Pancreas (tissue), 10 donors: ENCODE measurements around the gene RGMA. TPM values are rescaled to one million over a fixed set of nuclear protein-coding genes. Genes with fewer than 3 reads are reported as not detected.
A peak's percentile ranks its signal among the peaks of the same experiment; 100 is the strongest.

Experiments
- ATAC-seq, 4 donors: fragments of 200-7000 bp; cut with Tn5 transposase; one replicate each; pipeline versions ENCODE4 v1.8.0 to v1.9.1; 2020; ENCODE audit warnings: mild to moderate bottlenecking in 4 of 4, moderate library complexity in 4 of 4
- DNase-seq, 6 donors: peaks; one replicate each; pipeline ENCODE4 v3.0.0-alpha.2; 2020
- FAIRE-seq: peaks from 2 replicates; lab custom pipeline; 2012; peaks lifted over from hg19 to GRCh38; lab: Jason Lieb, UNC
- H3K27ac ChIP-seq, 4 donors: fragments of 200-600 bp; sonication (generic); 1 replicate in 3 of 4; 2 replicates in 1 of 4; pipeline versions ENCODE4 v1.5.0 to v1.8.0; 2020
- H3K27me3 ChIP-seq, 4 donors: fragments of 200-600 bp; one replicate each; pipeline ENCODE4 v1.8.0; 2021
- H3K36me3 ChIP-seq, 3 donors: fragments of 200-600 bp; sonication (generic) in 1 of 3; one replicate each; pipeline versions ENCODE4 v1.5.0 to v1.8.0; 2020 to 2021
- H3K4me1 ChIP-seq, 3 donors: fragments of 200-600 bp; one replicate each; pipeline ENCODE4 v1.8.0; 2021
- H3K4me3 ChIP-seq, 4 donors: fragments of 200-600 bp; sonication (generic) in 2 of 4; one replicate each; pipeline versions ENCODE4 v1.5.0 to v1.8.0; 2020 to 2021
- H3K9me3 ChIP-seq, 4 donors: fragments of 200-600 bp; one replicate each; pipeline ENCODE4 v1.8.0; 2021
- WGBS, 2 donors: extraction: QIAGEN DNeasy Blood & Tissue Kit; methylation state at CpG; one replicate each; pipeline ENCODE4 v1.1.7; 2013; 5-methylcytosine and 5-hydroxymethylcytosine counted together
- intact Hi-C, 3 donors: fragments of 100-400 bp; cut with DNase I; formaldehyde crosslinking; loops; one replicate each; pipeline versions ENCODE4 v1.11.1 to v1.14.2; 2022
- polyA plus RNA-seq, 2 donors: library from polyadenylated mRNA; stranded (reverse); fragments of 200-250 nt; gene quantifications; one replicate each; pipeline ENCODE4 v1.2.3, GENCODE V29; 2013
- total RNA-seq, 6 donors: library from RNA; stranded (reverse); fragmentation: NEBNext Ultra II Directional in 4 of 6; extraction: Animal tissue kit (Norgen Biotek cat#: 25700) in 4 of 6; gene quantifications; one replicate each; pipeline versions ENCODE4 v1.2.1 to v1.2.4, GENCODE V29; 2021 to 2023
- TF ChIP-seq, protein P1 (sequence below), 4 donors: fragments of 200-600 bp; sonication (generic) in 3 of 4; IDR thresholded peaks; one replicate each; pipeline versions ENCODE4 v1.5.0 to v1.8.0; 2021; ENCODE audit warnings: antibody characterized with exemption in 4 of 4
- donor health status: healthy with polysubstance abuse.
- donor health status: DM: no; HTN: no; CAD: no; lungs with moderate emphysema.
- donor health status: DM: no; HTN: no; CAD: no.
- donor health status: control.
- donor health status: control.
- donor health status: Bipolar disorder and iron deficiency.
- donor health status: DM: yes; HTN: yes; CAD: no.
- donor health status: DM: no; HTN: no; CAD: no.
- donor health status: DM: no; HTN: no; CAD: no.
- donor health status: DM: yes; HTN: yes; CAD: no.

Gene RGMA
- total and polyA plus RNA-seq, 8 donors, result 3.7 to 14.3 (median 6.8) TPM

DNA sequence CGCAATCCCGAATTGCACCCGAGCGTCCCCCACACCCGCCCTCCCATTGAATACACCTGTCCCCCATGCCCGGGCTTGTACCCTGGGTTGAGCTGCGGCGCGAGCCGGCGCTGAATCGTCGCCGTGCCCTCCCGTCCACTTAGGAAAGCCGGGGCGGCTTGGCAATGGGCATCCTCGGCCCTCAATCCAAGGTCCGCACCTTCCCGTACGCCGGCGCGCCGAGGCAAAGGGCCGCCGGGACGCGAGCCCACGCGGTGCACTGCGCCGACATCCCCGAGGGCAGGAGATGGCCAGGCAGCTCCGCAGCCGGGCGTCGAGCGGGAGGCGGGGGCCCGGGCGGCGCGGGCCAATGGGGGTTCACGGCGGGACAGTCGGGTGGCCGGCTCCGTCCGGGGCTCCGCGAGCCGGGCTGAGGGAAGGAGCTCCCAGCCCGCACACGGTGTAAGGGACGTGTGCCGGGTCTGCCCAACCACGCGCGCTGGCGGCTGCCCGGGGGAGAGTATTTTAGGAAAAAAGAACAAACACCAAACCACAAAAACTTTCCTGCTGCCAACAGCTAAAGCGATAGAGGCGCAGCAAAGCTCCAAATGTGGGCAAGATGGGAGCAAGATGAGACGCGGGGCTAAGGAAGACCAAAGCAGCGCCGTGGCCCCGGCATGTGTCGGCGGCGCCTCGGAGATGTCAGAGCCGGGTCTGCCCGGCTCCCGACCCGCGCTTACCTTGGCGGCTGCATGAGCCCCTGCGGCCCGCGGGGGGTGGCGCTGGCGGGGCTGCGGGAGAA, 621 bp downstream of the RGMA start:
- Histone ChIP-seq H3K36me3 (no peaks in the 10 kb centered on the region), H3K27ac (peak overlapping the region in 2 of 4 donors; percentile 8 to 28), H3K4me1 (peaks cover 0 to 5% (median 0%) of the 10 kb centered on the region in 3 donors), H3K27me3 (peaks cover 0 to 5% (median 0%) of the 10 kb centered on the region in 4 donors), H3K9me3 (no peaks in the 10 kb centered on the region), H3K4me3 (peak overlapping the region; percentile 35 to 63 (median 57))
- DNase-seq, result peak in 5 of 6 donors; percentile 29 to 79 (median 45)
- intact Hi-C loops, result no loop called here
- no peak for FAIRE-seq
- TF ChIP-seq, protein P1, sequence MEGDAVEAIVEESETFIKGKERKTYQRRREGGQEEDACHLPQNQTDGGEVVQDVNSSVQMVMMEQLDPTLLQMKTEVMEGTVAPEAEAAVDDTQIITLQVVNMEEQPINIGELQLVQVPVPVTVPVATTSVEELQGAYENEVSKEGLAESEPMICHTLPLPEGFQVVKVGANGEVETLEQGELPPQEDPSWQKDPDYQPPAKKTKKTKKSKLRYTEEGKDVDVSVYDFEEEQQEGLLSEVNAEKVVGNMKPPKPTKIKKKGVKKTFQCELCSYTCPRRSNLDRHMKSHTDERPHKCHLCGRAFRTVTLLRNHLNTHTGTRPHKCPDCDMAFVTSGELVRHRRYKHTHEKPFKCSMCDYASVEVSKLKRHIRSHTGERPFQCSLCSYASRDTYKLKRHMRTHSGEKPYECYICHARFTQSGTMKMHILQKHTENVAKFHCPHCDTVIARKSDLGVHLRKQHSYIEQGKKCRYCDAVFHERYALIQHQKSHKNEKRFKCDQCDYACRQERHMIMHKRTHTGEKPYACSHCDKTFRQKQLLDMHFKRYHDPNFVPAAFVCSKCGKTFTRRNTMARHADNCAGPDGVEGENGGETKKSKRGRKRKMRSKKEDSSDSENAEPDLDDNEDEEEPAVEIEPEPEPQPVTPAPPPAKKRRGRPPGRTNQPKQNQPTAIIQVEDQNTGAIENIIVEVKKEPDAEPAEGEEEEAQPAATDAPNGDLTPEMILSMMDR (IDR thresholded peaks at IDR 0.05), result no peak
- 1% methylated on average over 80 to 85 of the region's 85 CpGs for WGBS, 2 donors
- peak; percentile 65 to 84 (median 77) for ATAC-seq

DNA sequence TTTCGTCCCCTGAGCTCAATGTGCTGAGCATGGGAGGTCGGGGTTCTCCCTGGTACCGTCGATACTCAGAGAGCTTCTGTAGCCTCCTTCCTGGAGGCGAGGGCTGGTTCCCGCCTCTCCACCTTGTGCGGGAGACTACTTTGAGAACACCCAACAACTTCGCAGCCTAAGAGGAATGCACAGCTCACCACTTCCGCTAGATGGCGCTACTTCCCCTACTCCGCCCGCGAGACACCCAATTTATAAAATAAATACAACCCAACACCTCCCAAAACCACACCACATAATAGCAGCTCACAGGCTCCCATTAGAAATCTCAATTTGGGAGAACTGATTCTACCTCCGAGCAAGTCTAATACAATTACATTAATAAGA, 1.2 kb downstream of the RGMA start:
- ATAC-seq, result peak; percentile 83 to 92 (median 88)
- WGBS, 2 donors, result 0 to 1% methylated on average over 14 of the region's 14 CpGs

DNA sequence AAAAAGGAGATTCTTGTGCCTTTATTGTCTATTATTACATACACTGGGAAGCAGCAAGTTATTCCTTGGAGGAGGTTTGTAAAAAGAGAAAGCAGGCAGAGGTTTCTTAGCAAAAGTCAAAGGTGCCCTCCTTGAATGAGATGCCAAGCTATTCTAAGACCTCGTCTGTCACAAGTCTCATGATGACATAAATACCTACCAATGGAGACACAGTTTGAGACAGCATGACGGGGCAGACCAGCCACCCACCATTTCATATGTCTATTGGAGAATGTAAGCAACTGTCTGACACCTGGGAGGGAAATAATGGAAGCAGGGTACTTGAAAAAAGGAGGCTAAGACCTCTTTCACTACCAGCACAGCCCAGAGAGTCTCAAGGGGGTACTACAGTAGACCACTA, 2.2 kb downstream of the RGMA start:
- WGBS, 2 donors, result 70 to 80% methylated on average over 2 of the region's 2 CpGs
- DNase-seq, result no peak

More for the DNA sequence above, 1.2 kb downstream of the RGMA start:
- peaks cover 0 to 5% (median 0%) of the 10 kb centered on the region in 4 donors for H3K27me3 ChIP-seq
- TF ChIP-seq, protein P1 (IDR thresholded peaks at IDR 0.05), result peak; percentile 87 to 92 (median 88)
- FAIRE-seq (no peak), DNase-seq (peak; percentile 60 to 85 (median 76))
- peak overlapping the region; percentile 35 to 63 (median 57) for H3K4me3 ChIP-seq
- peak overlapping the region in 1 of 4 donors; percentile 28 for H3K27ac ChIP-seq
- no peaks in the 10 kb centered on the region for H3K36me3 ChIP-seq
- peaks cover 0 to 5% (median 0%) of the 10 kb centered on the region in 3 donors for H3K4me1 ChIP-seq
- H3K9me3 ChIP-seq, result no peaks in the 10 kb centered on the region
- intact Hi-C loops, result no loop called here

DNA sequence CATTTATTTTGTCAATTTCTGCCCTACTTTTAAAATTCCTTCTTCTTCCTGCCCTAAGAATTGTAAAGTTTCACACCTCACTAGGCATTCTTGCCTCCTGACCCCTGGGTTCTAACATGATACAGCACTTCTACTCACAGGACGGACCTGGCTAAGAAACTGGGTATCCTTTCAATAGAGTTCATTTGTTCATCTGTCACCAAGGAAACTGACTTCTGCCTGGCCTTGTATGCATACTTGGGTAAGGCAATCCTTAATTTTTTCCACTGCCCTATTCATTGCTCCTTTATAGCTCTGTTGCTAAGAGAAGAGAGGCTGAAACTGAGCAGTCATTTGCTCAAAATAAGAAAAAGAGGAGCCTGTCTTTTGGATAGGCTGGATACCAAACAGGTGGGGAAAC, 3.3 kb downstream of the RGMA start:
- WGBS, 2 donors, result 68 to 73% methylated on average over 1 of the region's 1 CpG
- no peak overlapping the region for H3K27ac ChIP-seq
- no peak overlapping the region for H3K4me3 ChIP-seq
- TF ChIP-seq, protein P1 (IDR thresholded peaks at IDR 0.05), result no peak
- DNase-seq (no peak), ATAC-seq (no peak), FAIRE-seq (no peak)
- H3K9me3 ChIP-seq, result no peaks in the 10 kb centered on the region
- intact Hi-C loops, result no loop called here
- H3K36me3 ChIP-seq, result no peaks in the 10 kb centered on the region
- peaks cover 0 to 5% (median 0%) of the 10 kb centered on the region in 3 donors for H3K4me1 ChIP-seq
- H3K27me3 ChIP-seq, result peaks cover 0 to 5% (median 0%) of the 10 kb centered on the region in 4 donors

More for the DNA sequence above, 2.2 kb downstream of the RGMA start:
- H3K4me3 ChIP-seq, result no peak overlapping the region
- ATAC-seq, result no peak
- H3K36me3 ChIP-seq, result no peaks in the 10 kb centered on the region
- H3K4me1 ChIP-seq, result peaks cover 0 to 5% (median 0%) of the 10 kb centered on the region in 3 donors
- intact Hi-C loops, result no loop called here
- peaks cover 0 to 5% (median 0%) of the 10 kb centered on the region in 4 donors for H3K27me3 ChIP-seq
- FAIRE-seq, result no peak
- H3K27ac ChIP-seq, result no peak overlapping the region
- no peaks in the 10 kb centered on the region for H3K9me3 ChIP-seq
- TF ChIP-seq, protein P1 (IDR thresholded peaks at IDR 0.05), result no peak

DNA sequence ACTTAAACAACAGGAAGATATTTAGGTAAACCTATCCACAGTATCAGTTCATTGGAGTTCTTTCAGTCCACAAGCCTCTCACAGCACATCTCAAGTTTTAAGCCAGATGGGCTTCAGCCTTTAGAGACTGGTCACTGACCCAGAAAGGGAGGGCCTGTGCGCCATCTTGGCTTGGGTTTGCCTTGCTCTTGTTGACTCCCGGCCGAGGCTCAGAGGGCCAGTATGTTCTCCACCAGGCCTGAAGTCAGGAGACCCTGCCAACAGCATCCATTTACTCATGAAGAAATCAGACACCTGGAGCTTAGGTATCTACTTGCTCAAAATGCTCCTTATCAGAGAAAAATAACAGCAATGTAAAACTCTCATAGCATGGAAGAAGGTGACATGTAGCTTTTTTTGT, 6.2 kb downstream of the RGMA start:
- Histone ChIP-seq H3K4me1 (peaks cover 0 to 3% (median 0%) of the 10 kb centered on the region in 3 donors), H3K27me3 (peaks cover 0 to 5% (median 0%) of the 10 kb centered on the region in 4 donors), H3K36me3 (no peaks in the 10 kb centered on the region), H3K9me3 (no peaks in the 10 kb centered on the region), H3K4me3 (no peak overlapping the region), H3K27ac (no peak overlapping the region)
- no peak for ATAC-seq
- FAIRE-seq, result no peak
- no peak for DNase-seq
- intact Hi-C loops, result no loop called here
- TF ChIP-seq, protein P1 (IDR thresholded peaks at IDR 0.05), result no peak
- WGBS, 2 donors, result 93 to 96% methylated on average over 3 of the region's 3 CpGs
